T-helper 2 cell treated with Interferon-gamma antibody and Interleukin-4, amounts not matched to agents 100 ng/mL and 5 ng/mL, for 36 hours (primary cell): ENCODE results near the gene ERBB2. TPM values are rescaled to one million over a fixed set of nuclear protein-coding genes. Genes with fewer than 3 reads are reported as not detected.
"Not testable (repeated sequence)": the region's sequence is repeated elsewhere in the genome, so short reads cannot be mapped to it uniquely, and the experiment has no call there.

Experiments
- intact Hi-C: fragments of 100-400 bp; cut with micrococcal nuclease; formaldehyde crosslinking; loops from one replicate; pipeline ENCODE4 v1.15.1; 2023
- total RNA-seq: library from RNA; stranded (reverse); gene quantifications from 2 replicates; pipeline ENCODE4 v1.2.3, GENCODE V29; 2022

ERBB2 gene
- total RNA-seq, 1 donor from 2014 or later, result 4.4 TPM

DNA sequence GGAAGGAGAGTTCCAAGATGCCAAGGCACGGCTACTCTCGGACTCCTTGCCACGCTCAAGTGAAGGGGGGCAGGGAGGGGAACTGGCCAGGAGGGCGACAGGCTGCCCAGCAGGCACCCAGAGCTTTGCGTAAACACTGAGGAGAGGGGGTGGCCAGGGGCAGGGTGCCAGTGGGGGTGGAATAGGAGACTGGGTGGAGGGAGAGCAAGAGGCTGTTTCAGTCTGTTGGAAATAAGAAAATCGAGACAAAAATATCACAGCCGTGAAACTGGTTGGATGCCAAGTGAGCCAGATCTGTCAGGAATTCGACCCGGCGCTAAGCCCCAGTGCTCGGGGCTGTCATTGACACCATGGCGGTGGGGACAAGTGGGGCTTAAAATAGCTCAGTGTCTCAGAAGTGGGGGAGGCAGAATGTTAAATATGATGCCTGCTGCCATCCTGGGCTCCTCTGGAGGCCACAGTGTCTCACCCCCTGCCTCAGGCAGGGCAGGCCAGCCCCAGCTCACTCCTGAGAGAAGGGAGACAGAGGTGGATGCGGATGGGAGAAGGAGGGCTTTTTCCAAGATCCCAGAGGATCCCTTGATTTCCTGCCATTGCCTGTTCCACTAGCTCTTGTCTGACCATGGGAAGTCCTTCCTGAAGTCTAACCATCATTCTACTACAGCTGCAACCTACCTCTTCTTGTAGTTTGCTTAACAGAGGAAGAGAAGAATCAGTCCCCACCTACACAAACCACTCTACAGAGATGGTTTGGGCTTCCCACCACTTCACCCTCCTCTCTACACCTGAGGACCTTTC lies 22.1 kb upstream of the ERBB2 start:
- intact Hi-C loops, result loop anchor here (5.0 kb wide), 1 partner anchor 55 kb away; the partner anchor contains the start of gene MIEN1

DNA sequence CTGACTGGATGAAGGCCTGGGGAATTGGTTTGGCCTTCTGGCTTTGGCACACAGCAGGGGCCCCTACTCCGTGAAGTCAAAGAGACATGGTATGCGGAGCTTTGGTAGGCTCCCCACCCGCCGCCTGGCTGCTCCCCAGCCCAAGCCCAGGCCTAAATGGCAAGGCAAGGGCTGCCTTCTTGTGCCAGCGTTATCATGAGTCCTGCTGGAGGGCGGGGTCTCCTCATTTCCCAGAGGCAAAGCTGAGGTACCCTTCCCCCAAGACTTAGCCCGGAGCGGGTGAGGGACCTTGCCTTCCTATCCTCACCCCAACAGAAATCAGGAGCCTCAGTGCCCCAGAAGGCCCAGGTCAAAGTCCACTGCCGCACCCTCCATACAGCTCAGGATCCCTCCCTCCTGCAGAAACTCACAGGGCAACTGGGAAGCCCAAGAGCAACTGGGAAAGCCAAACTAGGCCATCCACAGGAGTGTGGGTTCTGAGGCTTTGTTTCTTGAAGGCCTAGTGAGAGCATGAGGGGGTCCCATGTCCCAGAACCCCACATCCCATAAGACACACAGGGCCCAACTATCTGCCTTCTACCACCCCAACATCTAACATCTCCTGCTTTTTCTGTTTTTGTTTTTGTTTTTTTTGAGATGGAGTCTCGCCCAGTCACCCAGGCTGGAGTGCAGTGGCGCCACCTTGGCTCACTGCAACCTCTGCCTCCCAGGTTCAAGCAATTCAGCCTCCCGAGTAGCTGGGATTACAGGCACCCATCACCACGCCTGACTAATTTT lies 21.3 kb upstream of the ERBB2 start:
- intact Hi-C loops, result loop anchor here (5.0 kb wide), 1 partner anchor 54 kb away; the partner anchor contains the start of gene MIEN1

DNA sequence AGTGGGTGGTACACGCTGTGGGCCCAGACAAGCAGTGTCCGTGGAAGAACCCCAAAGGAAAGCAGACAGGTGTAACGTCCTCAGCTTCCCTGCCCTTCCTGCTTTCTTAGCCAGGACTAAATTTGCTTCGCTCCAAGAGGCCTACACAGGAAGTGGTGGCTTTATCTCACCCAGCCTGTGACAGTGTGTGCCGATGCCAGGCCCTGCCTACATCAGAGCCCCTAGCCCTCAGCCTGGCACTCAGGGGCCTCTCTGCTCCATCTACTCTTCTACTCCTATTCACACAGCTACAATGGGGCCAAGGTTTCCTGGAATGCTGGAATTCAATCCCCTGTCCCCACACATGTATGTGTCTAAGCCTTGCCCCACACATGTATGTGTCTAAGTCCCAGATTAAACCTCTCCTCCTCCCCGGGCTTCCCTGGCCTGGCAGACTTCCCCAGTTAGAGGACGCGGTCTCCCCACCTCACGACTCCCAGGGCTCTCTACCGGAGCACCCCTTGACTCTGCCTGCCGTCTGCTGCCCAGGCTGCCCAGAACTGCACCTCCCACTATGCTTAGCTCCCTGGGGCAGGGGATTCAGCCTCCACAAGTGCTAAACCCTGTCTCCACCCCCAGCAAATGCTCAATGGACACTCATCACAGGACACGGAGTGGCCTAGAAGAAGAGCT lies 20.2 kb upstream of the ERBB2 start:
- intact Hi-C loops, result loop anchor here (5.0 kb wide), 1 partner anchor 53 kb away; the partner anchor contains the start of gene MIEN1

DNA sequence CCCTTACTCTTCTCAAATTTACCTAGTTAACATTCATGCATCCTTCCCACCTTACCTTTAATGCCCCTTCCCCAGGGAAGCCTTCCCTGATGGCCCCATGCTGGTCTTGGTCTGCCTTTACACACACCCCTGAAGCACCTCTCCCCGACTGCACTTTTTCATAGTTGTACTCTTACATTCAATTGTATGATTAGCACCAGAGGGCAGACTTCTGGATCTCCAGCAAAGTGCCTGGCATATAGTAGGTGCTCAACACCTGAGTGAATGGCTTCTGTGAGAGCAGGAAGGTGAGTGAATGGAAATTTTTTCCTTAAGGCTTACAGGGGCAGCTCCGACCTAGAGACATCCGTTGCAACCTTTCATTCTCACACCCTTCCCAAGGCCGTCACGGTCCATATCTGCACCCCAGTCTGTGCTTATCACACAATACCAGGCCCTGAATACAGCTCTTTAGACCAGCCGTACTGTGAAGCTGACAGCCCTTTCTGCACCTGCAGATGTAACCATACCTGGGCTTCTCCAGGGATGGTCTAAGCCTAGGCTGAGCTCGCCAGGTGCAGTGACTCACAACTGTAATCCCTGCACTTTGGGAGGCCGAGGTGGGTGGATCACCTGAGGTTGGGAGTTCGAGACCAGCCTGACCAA lies 16.4 kb upstream of the ERBB2 start:
- intact Hi-C loops, result no loop called here

DNA sequence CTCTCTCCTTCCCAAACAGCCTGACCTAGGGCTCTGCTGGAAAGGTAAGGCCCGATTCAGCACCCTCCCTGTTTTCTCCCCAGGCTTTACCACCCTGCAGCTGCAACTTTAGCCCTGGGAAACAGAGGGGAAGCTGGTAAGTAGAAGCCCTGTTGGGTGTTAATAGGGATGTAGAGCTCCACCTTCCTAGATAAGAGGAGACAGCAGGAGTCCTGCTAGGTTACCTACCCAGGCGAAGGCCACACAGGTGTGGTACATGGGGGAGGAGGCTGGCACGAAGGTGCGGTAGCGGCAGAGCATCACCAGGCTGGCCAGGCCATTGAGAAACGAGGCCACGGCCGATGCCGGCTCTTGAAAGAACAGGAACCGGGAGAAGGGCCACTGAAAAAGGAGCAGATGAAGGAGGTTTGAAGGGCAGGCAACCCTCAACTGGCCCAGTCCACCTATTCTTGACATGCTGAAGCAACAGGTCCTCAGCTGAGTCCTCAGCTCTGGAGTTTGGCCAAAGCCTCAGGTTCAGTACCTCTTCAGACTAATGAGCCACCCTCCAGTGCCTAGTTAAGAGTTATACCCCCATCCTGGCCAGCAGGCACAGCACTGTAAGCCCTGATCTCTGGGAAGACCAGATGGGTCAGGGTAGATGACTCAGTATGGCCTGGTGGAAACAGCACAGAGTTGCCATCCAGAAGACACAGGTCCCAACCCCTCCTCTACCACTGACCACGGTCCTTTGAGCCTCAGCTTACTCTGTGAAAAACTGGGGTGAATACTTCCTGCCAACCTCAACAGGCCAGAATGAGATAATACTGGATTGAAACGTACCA lies 15.3 kb upstream of the ERBB2 start:
- intact Hi-C loops, result loop anchor here (5.0 kb wide), 1 partner anchor 47 kb away; the partner anchor contains the start of gene STARD3

DNA sequence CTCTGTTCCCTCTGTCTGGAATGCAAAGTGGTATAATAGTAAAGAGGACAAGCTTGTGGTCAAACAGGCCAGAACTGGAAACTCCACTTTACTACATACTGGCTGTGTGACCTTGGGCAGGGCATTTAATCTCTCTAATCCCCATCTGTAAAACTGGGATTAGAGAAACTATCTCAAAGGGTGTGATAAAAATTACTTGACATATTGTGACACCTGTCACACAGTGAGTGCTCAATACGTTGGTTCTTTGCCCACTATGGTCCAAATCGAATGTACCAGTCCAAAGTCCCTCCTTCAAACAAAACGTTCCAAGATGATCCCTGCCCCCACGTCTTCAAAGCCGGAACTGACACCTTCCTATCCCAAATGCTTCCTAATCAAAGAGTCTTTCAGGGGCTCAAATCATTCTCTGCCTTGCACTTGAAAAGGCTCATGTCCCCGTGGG lies 12.7 kb upstream of the ERBB2 start:
- intact Hi-C loops, result loop anchor here (5.0 kb wide), 1 partner anchor 50 kb away; the partner anchor contains the start of gene STARD3

DNA sequence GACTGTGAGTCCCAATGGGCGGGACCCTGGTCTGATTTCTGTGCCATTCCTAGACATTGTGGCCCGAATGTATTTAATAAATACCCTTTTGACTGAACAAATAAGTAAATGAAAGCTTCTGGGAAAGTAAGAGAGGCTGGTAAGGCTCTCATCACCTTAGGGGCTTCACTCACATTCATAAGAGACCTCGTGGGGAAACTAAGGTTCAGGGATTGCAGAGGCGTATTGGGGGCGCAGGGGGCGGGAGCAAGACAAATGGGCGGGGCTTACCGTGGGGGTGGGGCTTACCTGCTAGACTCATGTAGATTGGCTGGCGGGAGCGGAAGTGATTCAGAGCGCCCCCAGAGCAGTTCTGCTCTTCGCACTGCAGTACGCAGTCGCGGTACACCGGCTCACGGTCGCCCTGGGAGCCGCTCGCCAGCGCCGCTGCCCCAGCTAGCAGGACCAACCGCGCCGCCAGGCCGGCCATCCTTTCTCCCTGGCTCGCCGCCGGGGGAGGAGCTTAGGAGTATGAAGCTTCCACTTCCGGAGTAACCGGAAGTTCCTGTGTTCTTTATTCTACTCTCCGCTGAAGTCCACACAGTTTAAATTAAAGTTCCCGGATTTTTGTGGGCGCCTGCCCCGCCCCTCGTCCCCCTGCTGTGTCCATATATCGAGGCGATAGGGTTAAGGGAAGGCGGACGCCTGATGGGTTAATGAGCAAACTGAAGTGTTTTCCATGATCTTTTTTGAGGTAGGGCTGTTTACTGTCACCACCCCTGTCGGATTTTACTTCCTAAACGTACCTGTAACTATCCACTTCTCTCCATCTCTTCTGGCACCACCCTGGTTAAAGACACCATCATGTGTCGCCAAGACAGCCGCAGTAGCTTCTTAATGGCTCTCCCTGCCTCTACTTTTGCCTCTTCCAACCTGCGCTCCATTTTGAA lies 12.1 kb upstream of the ERBB2 start, which contains the start of gene PGAP3:
Gene PGAP3 (minus strand): TSS at position 512 of the 929 bp plus-strand sequence. CDS start 43 bp downstream, at position 469.
- intact Hi-C loops, result loop anchor here (1.0 to 5.0 kb wide), 2 partner anchors 42 to 51 kb away; partner anchors contain the start of genes MIEN1 and STARD3

DNA sequence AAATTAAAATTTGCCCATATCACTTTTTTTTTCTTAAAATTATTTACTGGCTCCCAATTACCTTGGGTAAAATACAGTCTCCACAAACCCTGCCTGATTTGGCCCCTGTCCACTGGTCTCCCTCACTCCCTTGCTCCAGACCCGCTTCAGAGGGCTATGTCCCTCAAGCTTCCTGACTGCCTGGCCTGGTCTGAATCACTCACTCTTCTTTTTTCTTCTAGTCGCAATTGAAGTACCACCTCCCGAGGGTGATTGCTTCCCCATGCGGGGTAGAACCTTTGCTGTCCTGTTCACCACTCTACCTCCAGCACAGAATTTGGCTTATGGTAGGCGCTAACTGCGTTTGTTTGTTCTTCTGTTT lies 11.4 kb upstream of the ERBB2 start:
- intact Hi-C loops, result loop anchor here (1.0 to 5.0 kb wide), 2 partner anchors 42 to 51 kb away; partner anchors contain the start of genes MIEN1 and STARD3

DNA sequence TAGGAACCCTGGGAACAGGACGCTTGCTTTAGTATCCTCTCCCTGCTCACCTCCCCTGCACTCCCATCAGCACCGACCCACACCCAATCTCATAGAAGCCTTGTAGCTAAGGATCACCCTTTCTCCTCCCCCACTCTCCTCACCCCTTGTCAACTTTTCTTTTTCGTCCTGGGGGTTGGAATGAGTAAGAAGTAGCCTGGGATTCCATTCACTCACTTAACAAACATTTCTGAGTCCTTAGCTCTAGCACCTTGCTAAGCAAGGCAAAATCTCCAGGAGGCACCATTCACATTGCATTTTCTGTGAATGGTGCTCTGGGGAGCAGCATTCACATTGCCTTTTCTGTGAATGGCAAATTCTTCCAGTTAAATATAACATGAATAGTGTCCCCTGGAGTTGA lies 10.9 kb upstream of the ERBB2 start:
- intact Hi-C loops, result loop anchor here (1.0 to 5.0 kb wide), 2 partner anchors 41 to 52 kb away; partner anchors contain the start of genes MIEN1 and STARD3

DNA sequence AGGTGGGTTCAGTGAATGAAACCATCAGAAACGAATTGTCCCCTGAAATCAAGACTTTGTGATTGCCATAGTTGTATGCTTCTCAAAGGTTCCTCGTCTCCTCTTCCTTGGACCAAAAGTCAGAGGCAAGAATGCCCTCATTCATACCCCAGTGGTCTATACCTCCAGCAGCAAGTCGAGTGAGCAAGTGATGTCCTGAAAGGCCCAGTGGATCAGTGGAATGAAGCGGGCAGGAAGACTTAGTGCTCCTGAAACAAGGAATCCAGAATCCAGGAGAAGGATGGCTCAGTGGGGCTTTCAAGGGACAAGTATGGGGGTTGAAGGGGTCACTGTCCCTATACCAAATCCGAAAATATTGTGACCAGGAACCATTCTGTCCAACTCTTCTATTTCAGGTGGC lies 5.3 kb upstream of the ERBB2 start:
- intact Hi-C loops, result no loop called here

DNA sequence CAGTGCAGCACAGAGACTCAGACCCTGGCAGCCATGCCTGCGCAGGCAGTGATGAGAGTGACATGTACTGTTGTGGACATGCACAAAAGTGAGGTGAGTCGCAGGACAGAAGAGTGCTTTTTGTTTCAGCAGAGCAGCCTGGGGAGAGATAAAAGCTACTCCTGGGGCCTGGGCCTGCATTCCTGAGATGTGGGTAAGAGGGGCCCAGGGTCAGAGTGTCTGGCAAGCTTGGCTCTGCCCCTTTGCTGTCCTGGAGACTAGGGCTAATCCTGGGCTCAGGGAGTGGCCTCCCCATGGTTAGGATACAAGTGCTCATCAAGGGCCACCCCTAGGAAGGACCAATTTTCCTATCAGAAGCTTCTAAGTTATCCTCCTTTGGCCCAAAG lies 4.8 kb upstream of the ERBB2 start:
- intact Hi-C loops, result no loop called here

DNA sequence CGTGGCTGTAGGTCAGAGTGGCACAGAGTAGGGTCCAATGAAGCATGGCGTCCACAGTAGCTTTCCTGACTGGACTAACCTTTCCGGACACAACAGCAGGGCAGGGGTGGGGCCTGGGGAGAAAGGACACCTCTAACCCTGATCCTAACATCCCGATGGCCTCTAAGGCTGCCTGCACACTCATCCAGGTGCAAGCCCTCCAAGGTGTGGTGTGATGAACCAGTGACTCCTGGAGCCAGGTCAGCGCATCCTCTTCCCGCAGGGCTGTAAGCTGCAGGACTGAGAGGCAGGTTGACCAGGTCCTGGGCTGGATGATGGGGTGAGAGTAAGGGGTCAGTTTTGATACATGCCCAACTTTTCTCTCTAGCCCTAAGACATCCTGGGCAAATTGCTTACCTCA lies 3.1 kb upstream of the ERBB2 start:
- intact Hi-C loops, result no loop called here

DNA sequence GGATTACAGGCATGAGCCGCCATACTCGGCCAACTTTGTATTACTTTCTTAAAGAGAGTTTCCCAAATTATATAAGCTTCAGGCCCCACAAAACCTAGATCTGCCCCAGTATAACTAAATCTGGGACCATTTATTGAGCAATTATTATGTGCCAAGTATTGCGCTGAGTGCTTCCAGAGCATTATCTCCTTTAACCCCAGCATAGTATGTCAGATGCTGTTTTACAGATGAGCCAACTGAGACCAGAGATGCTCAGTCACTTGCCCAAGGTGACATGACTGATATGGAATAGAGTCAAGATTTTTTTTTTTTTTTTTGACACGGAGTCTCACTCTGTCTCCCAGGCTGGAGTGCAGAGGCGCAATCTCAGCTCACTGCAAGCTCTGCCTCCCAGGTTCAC lies 1.9 kb upstream of the ERBB2 start:
- intact Hi-C loops, result no loop called here

DNA sequence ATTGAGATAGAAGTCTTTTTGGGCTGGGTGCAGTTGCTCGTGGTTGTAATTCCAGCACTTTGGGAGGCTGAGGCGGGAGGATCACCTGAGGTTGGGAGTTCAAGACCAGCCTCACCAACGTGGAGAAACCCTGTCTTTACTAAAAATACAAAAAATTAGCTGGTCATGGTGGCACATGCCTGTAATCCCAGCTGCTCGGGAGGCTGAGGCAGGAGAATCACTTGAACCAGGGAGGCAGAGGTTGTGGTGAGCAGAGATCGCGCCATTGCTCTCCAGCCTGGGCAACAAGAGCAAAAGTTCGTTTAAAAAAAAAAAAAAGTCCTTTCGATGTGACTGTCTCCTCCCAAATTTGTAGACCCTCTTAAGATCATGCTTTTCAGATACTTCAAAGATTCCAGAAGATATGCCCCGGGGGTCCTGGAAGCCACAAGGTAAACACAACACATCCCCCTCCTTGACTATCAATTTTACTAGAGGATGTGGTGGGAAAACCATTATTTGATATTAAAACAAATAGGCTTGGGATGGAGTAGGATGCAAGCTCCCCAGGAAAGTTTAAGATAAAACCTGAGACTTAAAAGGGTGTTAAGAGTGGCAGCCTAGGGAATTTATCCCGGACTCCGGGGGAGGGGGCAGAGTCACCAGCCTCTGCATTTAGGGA lies 577 bp upstream of the ERBB2 start:
- intact Hi-C loops, result not testable (repeated sequence)

DNA sequence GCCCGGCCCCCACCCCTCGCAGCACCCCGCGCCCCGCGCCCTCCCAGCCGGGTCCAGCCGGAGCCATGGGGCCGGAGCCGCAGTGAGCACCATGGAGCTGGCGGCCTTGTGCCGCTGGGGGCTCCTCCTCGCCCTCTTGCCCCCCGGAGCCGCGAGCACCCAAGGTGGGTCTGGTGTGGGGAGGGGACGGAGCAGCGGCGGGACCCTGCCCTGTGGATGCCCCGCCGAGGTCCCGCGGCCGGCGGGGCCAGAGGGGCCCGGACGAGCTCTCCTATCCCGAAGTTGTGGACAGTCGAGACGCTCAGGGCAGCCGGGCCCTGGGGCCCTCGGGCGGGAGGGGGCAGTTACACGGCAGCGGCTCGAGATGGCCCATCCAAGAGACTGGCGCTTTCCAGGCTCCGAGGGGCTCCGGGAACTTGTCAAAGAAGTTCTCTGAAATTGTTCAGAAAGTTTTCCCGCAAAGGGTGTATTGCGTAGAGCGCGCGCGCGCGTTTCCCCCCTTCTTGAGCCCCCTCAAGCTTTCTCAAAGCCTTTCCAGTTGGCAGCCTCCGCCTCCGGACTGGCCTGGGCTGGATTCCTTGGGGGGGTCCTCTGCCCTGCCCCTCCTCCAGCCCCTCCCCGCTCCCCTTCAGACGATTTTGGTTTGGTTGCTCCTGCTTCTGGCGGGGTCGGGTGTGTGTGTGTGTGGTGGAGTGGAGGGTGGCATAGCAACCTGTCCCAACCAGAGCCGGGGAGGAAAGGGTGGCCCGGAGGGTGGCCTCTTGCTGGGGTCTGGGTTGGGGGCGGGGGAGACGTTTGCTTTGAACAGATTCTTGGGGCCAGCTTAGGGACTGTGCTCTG lies 504 bp downstream of the ERBB2 start:
- intact Hi-C loops, result no loop called here

DNA sequence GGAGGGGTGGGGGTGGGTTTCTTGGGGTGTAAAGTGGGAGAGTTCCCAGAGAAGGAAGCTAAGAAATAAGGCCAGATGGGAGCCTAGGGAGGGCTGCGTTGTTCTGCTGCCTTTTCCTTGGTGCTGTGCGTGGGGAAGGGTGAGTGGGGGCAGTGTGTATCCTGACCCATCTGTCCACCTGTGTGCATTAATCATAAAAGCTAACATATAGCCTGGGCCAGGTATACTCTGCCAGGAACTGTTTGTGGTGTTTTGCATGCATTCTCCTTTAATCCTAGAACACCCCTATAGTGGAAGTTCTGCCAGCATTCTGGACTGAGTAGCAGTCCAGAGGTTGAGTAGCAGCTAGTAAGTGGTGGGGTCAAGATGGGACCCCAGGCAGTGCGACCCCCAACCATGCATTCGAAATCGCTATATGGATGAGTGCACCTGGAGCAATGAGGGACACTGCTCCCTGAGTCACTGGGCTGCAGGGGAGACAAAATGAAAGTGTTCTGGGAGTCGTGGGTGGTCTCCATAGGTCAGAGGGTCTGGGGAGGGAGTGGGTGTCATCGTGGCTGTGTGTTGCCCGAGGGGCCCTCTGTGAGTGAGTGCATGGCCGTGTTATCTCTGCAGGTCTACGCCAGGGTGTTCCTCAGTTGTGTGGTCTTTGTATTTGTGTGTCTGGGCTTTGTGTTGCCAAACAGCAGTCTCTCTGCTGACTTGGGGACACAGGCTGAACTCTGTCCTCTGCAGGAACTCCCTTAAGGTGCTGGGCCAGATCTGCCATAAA lies 1.3 kb downstream of the ERBB2 start:
- intact Hi-C loops, result no loop called here
